ENCODE results near the gene ACTR1B.
"Not testable (repeated sequence)": the region's sequence is repeated elsewhere in the genome, so short reads cannot be mapped to it uniquely, and the experiment has no call there.

Gene ACTR1B

GRCh38 chr2:97658691-97659157 is 5.1 kb downstream of the ACTR1B start:
- DNase-seq = no peak

GRCh38 chr2:97657986-97658690 is 5.7 kb downstream of the ACTR1B start:
- DNase-seq = no peak

GRCh38 chr2:97656905-97657587 is 6.8 kb downstream of the ACTR1B start:
- DNase-seq = no peak

GRCh38 chr2:97656129-97656755 is 7.6 kb downstream of the ACTR1B start:
- DNase-seq = no peak

- no peak for DNase-seq
Observed at GRCh38 chr2:97654791-97655190, 9.1 kb downstream of the ACTR1B start.

GRCh38 chr2:97654309-97654708 is 9.5 kb downstream of the ACTR1B start:
- no peak for DNase-seq

GRCh38 chr2:97653874-97654273 is 10.0 kb downstream of the ACTR1B start:
- DNase-seq = no peak

- no peak for DNase-seq
Observed at GRCh38 chr2:97653473-97653872, 10.4 kb downstream of the ACTR1B start.

- DNase-seq = no peak
Observed at GRCh38 chr2:97651114-97651513, 12.7 kb downstream of the ACTR1B start.

- DNase-seq = no peak
Observed at GRCh38 chr2:97646977-97647376, 16.9 kb downstream of the ACTR1B start.

GRCh38 chr2:97645695-97646629 is 17.9 kb downstream of the ACTR1B start, which contains the start of gene COX5B:
TSS of gene COX5B (plus strand) at chr2:97646062. CDS start at chr2:97646087, 25 bp downstream.
- DNase-seq = peak; percentile 98

- no peak for DNase-seq
Observed at GRCh38 chr2:97645112-97645694, 18.6 kb downstream of the ACTR1B start.

GRCh38 chr2:97644023-97644717 is 19.7 kb downstream of the ACTR1B start:
- DNase-seq = no peak

GRCh38 chr2:97626049-97626430 is 37.8 kb downstream of the ACTR1B start:
- not testable (repeated sequence) for DNase-seq

GRCh38 chr2:97625354-97626048 is 38.3 kb downstream of the ACTR1B start:
- not testable (repeated sequence) for DNase-seq

GRCh38 chr2:97622976-97623375 is 40.9 kb downstream of the ACTR1B start:
- not testable (repeated sequence) for DNase-seq

GRCh38 chr2:97620492-97620891 is 43.4 kb downstream of the ACTR1B start:
- not testable (repeated sequence) for DNase-seq

GRCh38 chr2:97618939-97619827 is 44.7 kb downstream of the ACTR1B start:
- DNase-seq = peak; percentile 38

- no peak for DNase-seq
Observed at GRCh38 chr2:97617911-97618310, 45.9 kb downstream of the ACTR1B start.

- DNase-seq = not testable (repeated sequence)
Observed at GRCh38 chr2:97615746-97616145, 48.1 kb downstream of the ACTR1B start.

All from fibroblast of skin of back (primary cell).